Measurements from ENCODE around the gene TRIM31. TPM values are rescaled to one million over a fixed set of nuclear protein-coding genes. Genes with fewer than 3 reads are reported as not detected.
A peak's percentile ranks its signal among the peaks of the same experiment; 100 is the strongest.

TRIM31 gene
- total RNA-seq, 1 donor from 2014 or later = not detected

GRCh38 chr6:30155520-30156261 is 42.8 kb upstream of the TRIM31 start:
- Mint-ChIP-seq H3K9me3 (ENCODE audit: unreplicated experiment) (no peaks in the 10 kb centered on the region), H3K27ac (ENCODE audit: unreplicated experiment) (peak overlapping the region; percentile 72), H3K4me1 (ENCODE audit: unreplicated experiment) (peaks cover 33% of the 10 kb centered on the region), H3K36me3 (ENCODE audit: unreplicated experiment) (no peaks in the 10 kb centered on the region), H3K4me3 (ENCODE audit: unreplicated experiment) (no peak overlapping the region), H3K27me3 (ENCODE audit: unreplicated experiment) (no peaks in the 10 kb centered on the region)
- no peak for DNase-seq (ENCODE audit: extremely low spot score, unreplicated experiment)
- no peak for TF ChIP-seq CTCF (IDR thresholded peaks at IDR 0.05)

GRCh38 chr6:30154709-30155519 is 42.0 kb upstream of the TRIM31 start:
- peaks cover 36% of the 10 kb centered on the region for H3K4me1 Mint-ChIP-seq (ENCODE audit: unreplicated experiment)
- H3K27me3 Mint-ChIP-seq (ENCODE audit: unreplicated experiment) = no peaks in the 10 kb centered on the region
- H3K36me3 Mint-ChIP-seq (ENCODE audit: unreplicated experiment) = no peaks in the 10 kb centered on the region
- no peak for DNase-seq (ENCODE audit: extremely low spot score, unreplicated experiment)
- peak overlapping the region; percentile 72 for H3K27ac Mint-ChIP-seq (ENCODE audit: unreplicated experiment)
- no peak overlapping the region for H3K4me3 Mint-ChIP-seq (ENCODE audit: unreplicated experiment)
- no peaks in the 10 kb centered on the region for H3K9me3 Mint-ChIP-seq (ENCODE audit: unreplicated experiment)
- no peak for TF ChIP-seq CTCF (IDR thresholded peaks at IDR 0.05)

- Mint-ChIP-seq H3K4me1 (ENCODE audit: unreplicated experiment) (peaks cover 38% of the 10 kb centered on the region), H3K27ac (ENCODE audit: unreplicated experiment) (no peak overlapping the region), H3K4me3 (ENCODE audit: unreplicated experiment) (no peak overlapping the region), H3K9me3 (ENCODE audit: unreplicated experiment) (no peaks in the 10 kb centered on the region), H3K27me3 (ENCODE audit: unreplicated experiment) (no peaks in the 10 kb centered on the region), H3K36me3 (ENCODE audit: unreplicated experiment) (no peaks in the 10 kb centered on the region)
- no peak for DNase-seq (ENCODE audit: extremely low spot score, unreplicated experiment)
- no peak for TF ChIP-seq CTCF (IDR thresholded peaks at IDR 0.05)
These were observed 41.2 kb upstream of the TRIM31 start for GRCh38 chr6:30154061-30154460.

GRCh38 chr6:30152910-30153610 is 40.2 kb upstream of the TRIM31 start:
- Mint-ChIP-seq H3K4me3 (ENCODE audit: unreplicated experiment) (no peak overlapping the region), H3K27me3 (ENCODE audit: unreplicated experiment) (no peaks in the 10 kb centered on the region), H3K36me3 (ENCODE audit: unreplicated experiment) (no peaks in the 10 kb centered on the region)

More at GRCh38 chr6:30152910-30153610, 40.2 kb upstream of the TRIM31 start:
- no peak for TF ChIP-seq CTCF (IDR thresholded peaks at IDR 0.05)
- no peak for DNase-seq (ENCODE audit: extremely low spot score, unreplicated experiment)
- Mint-ChIP-seq H3K27ac (ENCODE audit: unreplicated experiment) (no peak overlapping the region), H3K9me3 (ENCODE audit: unreplicated experiment) (no peaks in the 10 kb centered on the region), H3K4me1 (ENCODE audit: unreplicated experiment) (peaks cover 38% of the 10 kb centered on the region)

Measured in osteocyte (in vitro differentiated cells).